Osteoblast (primary cell): ENCODE data around the gene BTNL2. TPM values are rescaled to one million over a fixed set of nuclear protein-coding genes. Genes with fewer than 3 reads are reported as not detected.

Experiments
- DNase-seq: peaks from one replicate; pipeline ENCODE4 v3.0.0; 2011; ENCODE audit warnings: low spot score, mixed read lengths; ENCODE audit not compliant: insufficient read length; ENCODE audit errors: missing footprints
- H2AFZ ChIP-seq: 2 replicates; pipeline ENCODE4 v1.6.0; 2011; ENCODE audit warnings: mild to moderate bottlenecking, low read length
- H3K27ac ChIP-seq: 2 replicates; pipeline ENCODE4 v1.5.1; 2011; ENCODE audit warnings: mild to moderate bottlenecking, low read depth, low read length, moderate library complexity
- H3K27me3 ChIP-seq: 2 replicates; pipeline ENCODE4 v1.6.0; 2012; ENCODE audit warnings: mild to moderate bottlenecking, control low read depth, inconsistent platforms, low read length, moderate library complexity; ENCODE audit not compliant: insufficient read depth
- H3K36me3 ChIP-seq: 2 replicates; pipeline ENCODE4 v1.5.1; 2011; ENCODE audit warnings: mild to moderate bottlenecking, low read length, control low read depth, moderate library complexity; ENCODE audit not compliant: insufficient read depth
- H3K4me1 ChIP-seq: 2 replicates; pipeline ENCODE4 v1.5.1; 2011; ENCODE audit warnings: mild to moderate bottlenecking, low read length, control low read depth, moderate library complexity; ENCODE audit not compliant: insufficient read depth
- H3K4me2 ChIP-seq: 2 replicates; pipeline ENCODE4 v1.6.0; 2011; ENCODE audit warnings: mild to moderate bottlenecking, low read length; ENCODE audit not compliant: insufficient read depth
- H3K4me3 ChIP-seq: fragments of 200-600 bp; sonication (generic); 3 replicates; pipeline ENCODE4 v1.5.1; 2012; ENCODE audit warnings: mild to moderate bottlenecking, low read length, inconsistent platforms; ENCODE audit not compliant: insufficient read depth
- H3K79me2 ChIP-seq: 2 replicates; pipeline ENCODE4 v1.6.0; 2012; ENCODE audit warnings: mild to moderate bottlenecking, low read length, control low read depth, inconsistent platforms; ENCODE audit not compliant: insufficient read depth
- H3K9me3 ChIP-seq: 2 replicates; pipeline ENCODE4 v1.5.1; 2011; ENCODE audit warnings: low read depth, low read length, control low read depth
- H4K20me1 ChIP-seq: 2 replicates; pipeline ENCODE4 v1.6.0; 2012; ENCODE audit warnings: mild to moderate bottlenecking, low read length, control low read depth; ENCODE audit not compliant: insufficient read depth
- total RNA-seq: library from RNA; depleted of rRNA; stranded (reverse); fragments of >200 nt; gene quantifications from 2 replicates; pipeline ENCODE4 v1.2.3, GENCODE V29; 2012
- TF ChIP-seq, protein P1 (sequence below): IDR thresholded peaks from 2 replicates; pipeline ENCODE4 v1.5.1; 2011; ENCODE audit warnings: mild to moderate bottlenecking, low read depth, low read length, moderate library complexity; ENCODE audit errors: extremely low read depth

The BTNL2 gene
- total RNA-seq, 1 donor, result not detected

DNA sequence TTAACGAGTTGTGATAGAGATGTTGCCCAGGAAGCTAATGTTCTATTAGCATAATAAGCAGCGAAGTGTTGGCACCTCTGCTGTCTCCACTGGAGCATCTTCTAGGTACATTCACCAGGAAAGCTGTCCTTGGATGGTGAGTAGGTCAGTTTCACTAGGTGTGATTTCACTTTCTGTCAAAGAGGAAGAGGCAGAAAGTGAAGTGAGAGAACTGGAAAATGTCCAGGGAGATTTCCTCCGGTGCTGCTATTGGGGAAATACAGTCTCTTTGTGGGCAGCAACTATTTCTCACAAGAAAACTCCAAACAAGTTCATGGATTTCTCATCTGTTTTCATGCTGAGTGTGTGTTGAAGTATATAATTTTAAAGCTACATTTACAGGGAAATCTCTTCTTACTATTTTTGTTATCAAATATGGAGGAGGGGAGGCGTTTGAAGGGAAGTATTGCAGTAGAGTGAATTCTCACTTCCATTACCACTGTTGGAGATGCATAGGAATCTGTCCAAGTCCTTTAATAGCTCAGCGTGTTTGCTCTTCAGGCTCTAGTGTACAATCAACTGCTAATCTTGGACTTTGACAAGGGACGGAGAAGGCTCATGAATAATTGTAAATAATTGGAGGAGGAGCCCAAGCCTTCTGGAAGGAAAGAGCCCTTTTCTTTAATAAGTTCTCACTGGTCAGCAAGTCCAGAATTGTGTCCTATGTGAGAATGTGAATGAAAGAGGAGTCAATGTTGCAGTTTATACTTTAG, 19.2 kb downstream of the BTNL2 start:
- H2AFZ ChIP-seq, result no peak overlapping the region
- H3K9me3 ChIP-seq, result no peaks in the 10 kb centered on the region
- no peaks in the 10 kb centered on the region for H3K79me2 ChIP-seq
- H3K27ac ChIP-seq, result no peak overlapping the region
- TF ChIP-seq, protein P1, sequence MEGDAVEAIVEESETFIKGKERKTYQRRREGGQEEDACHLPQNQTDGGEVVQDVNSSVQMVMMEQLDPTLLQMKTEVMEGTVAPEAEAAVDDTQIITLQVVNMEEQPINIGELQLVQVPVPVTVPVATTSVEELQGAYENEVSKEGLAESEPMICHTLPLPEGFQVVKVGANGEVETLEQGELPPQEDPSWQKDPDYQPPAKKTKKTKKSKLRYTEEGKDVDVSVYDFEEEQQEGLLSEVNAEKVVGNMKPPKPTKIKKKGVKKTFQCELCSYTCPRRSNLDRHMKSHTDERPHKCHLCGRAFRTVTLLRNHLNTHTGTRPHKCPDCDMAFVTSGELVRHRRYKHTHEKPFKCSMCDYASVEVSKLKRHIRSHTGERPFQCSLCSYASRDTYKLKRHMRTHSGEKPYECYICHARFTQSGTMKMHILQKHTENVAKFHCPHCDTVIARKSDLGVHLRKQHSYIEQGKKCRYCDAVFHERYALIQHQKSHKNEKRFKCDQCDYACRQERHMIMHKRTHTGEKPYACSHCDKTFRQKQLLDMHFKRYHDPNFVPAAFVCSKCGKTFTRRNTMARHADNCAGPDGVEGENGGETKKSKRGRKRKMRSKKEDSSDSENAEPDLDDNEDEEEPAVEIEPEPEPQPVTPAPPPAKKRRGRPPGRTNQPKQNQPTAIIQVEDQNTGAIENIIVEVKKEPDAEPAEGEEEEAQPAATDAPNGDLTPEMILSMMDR, result no peak
- no peak for DNase-seq
- H3K36me3 ChIP-seq, result no peaks in the 10 kb centered on the region
- H4K20me1 ChIP-seq, result no peaks in the 10 kb centered on the region
- H3K4me3 ChIP-seq, result no peak overlapping the region
- H3K27me3 ChIP-seq, result peaks cover 6% of the 10 kb centered on the region
- H3K4me2 ChIP-seq, result no peak overlapping the region
- H3K4me1 ChIP-seq, result no peaks in the 10 kb centered on the region

DNA sequence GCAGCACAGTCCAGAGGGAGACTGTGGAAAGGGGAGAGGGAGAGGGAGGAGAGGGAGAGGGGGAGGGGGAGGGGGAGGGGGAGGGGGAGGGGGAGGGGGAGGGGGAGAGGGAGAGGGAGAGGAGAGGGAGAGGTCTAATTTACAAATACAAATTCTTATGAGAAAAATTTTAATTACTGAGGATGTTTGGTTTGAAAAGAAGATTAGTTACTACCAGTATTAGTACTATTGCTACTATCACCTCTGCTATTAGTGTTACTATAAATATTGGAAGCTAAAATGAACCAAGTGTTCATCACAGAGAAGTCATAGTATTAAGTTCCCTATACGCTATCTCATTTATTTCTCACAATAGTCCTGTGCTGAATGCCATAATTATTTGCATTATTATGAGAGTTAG, 20.9 kb downstream of the BTNL2 start:
- TF ChIP-seq, protein P1, result no peak
- no peaks in the 10 kb centered on the region for H3K79me2 ChIP-seq
- no peaks in the 10 kb centered on the region for H4K20me1 ChIP-seq
- DNase-seq, result no peak
- no peak overlapping the region for H3K4me2 ChIP-seq
- H3K36me3 ChIP-seq, result no peaks in the 10 kb centered on the region
- peaks cover 6% of the 10 kb centered on the region for H3K27me3 ChIP-seq
- no peaks in the 10 kb centered on the region for H3K9me3 ChIP-seq
- no peak overlapping the region for H3K27ac ChIP-seq
- no peaks in the 10 kb centered on the region for H3K4me1 ChIP-seq
- H3K4me3 ChIP-seq, result no peak overlapping the region
- no peak overlapping the region for H2AFZ ChIP-seq

DNA sequence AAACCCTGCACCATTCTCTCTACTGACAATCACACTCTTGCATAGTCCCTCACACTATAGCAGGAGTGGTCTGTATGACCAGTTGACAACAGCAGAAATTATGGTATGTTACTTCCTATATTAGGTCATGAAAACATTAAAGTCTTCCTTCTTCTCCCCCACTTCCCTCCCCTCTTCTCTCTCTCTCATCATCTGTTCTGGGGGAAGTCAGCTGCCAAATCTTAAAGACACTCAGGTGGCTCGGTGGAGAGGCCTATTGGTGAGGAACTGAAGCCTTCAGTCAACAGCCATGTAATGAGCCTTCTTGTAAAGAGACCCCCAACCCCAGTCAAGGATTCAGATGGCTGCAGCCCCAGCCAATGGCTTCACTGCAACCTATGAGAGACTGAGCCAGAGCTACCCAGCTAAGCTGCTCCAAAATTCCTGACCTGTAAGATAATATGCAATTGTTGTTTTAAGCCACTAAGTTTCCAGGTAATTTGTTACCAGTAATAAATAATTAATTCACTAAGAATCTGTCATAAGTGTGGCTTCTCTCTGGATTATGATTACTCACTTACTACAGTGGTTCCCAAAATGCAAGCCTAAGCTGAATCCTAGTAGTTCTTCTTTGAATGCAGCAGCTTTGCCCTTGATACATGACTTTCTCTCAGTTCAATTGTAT, 24.1 kb downstream of the BTNL2 start:
- no peak overlapping the region for H3K4me2 ChIP-seq
- DNase-seq, result no peak
- H3K9me3 ChIP-seq, result no peaks in the 10 kb centered on the region
- no peaks in the 10 kb centered on the region for H3K79me2 ChIP-seq
- H3K4me3 ChIP-seq, result no peak overlapping the region
- no peak overlapping the region for H3K27ac ChIP-seq
- no peak overlapping the region for H2AFZ ChIP-seq
- TF ChIP-seq, protein P1, result no peak
- no peaks in the 10 kb centered on the region for H3K27me3 ChIP-seq
- H4K20me1 ChIP-seq, result no peaks in the 10 kb centered on the region
- H3K4me1 ChIP-seq, result no peaks in the 10 kb centered on the region
- no peaks in the 10 kb centered on the region for H3K36me3 ChIP-seq

DNA sequence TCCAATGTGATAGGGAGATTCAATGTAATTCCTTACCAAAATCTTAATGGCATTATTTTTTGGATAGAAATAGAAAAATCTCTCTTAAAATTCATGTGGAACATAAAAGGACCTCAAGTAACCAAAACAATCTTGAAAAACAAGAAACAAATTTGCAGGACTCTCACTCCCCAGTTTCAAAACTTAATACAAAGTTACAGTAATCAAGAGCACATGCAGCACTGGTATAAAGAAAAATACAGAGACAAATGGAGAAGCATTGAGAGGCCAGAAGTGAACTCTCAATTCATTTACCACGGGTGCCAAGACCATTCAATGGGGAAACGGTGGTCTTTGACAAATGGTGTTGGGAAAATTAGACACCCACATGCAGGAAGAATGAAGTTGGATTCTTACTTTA, 27.4 kb downstream of the BTNL2 start:
- Histone ChIP-seq H3K27me3 (no peaks in the 10 kb centered on the region), H3K4me1 (no peaks in the 10 kb centered on the region), H3K36me3 (no peaks in the 10 kb centered on the region), H2AFZ (no peak overlapping the region), H4K20me1 (no peaks in the 10 kb centered on the region), H3K27ac (no peak overlapping the region), H3K9me3 (no peaks in the 10 kb centered on the region), H3K79me2 (no peaks in the 10 kb centered on the region), H3K4me3 (no peak overlapping the region), H3K4me2 (no peak overlapping the region)
- DNase-seq, result no peak
- TF ChIP-seq, protein P1, result no peak
